Measurements from ENCODE around the gene ZIC2. TPM values are rescaled to one million over a fixed set of nuclear protein-coding genes. Genes with fewer than 3 reads are reported as not detected.

ZIC2 gene
- total RNA-seq, 2 donors from 2014 or later = 0.05 to 0.51 TPM

DNA sequence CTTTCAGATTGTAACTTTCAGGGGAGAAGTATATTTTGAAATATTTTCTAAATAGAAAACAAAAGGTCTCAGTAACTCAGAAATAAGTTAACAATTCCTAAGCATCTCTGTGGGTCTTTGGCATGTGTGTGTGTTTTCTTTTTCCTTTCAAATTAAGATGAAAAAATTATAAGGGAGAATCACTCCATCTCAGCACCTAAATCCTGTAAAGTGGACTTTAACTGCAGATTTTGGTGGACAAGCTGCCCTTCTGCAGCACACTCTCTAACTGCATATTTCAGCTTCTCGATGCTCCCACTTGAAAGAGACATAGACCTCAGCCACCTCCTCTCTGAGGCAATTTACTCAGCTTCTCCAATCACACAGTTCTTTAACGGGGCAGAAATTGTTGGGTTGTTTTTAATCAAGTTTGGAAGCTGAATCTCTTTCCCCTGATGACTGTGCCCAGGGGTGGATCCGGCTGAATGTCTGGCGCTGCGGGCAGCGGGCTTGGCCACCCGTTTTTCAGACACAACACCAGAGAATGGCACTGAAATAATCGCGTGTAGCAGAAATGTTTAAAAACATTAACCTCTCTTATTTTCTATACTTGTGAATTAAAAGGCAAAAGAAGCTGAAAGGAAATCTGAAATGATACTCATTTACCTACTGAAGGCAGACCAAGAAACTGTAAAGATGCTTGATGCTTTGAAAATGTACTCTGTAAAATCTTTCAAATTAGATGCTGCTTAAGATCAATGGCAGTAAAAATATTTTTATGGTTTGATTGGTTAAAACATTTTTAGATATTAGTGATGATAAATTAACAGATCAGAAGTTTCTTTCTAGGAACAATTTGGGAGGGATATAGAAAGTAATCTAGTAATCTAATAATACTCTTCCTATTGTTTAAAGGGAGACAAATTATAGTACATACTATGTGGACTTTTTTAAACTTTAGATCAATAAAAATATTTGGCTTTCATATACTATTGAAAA, 12.4 kb downstream of the ZIC2 start:
- H3K9me3 ChIP-seq = no peaks in the 10 kb centered on the region
- TF ChIP-seq, protein P1, sequence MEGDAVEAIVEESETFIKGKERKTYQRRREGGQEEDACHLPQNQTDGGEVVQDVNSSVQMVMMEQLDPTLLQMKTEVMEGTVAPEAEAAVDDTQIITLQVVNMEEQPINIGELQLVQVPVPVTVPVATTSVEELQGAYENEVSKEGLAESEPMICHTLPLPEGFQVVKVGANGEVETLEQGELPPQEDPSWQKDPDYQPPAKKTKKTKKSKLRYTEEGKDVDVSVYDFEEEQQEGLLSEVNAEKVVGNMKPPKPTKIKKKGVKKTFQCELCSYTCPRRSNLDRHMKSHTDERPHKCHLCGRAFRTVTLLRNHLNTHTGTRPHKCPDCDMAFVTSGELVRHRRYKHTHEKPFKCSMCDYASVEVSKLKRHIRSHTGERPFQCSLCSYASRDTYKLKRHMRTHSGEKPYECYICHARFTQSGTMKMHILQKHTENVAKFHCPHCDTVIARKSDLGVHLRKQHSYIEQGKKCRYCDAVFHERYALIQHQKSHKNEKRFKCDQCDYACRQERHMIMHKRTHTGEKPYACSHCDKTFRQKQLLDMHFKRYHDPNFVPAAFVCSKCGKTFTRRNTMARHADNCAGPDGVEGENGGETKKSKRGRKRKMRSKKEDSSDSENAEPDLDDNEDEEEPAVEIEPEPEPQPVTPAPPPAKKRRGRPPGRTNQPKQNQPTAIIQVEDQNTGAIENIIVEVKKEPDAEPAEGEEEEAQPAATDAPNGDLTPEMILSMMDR (IDR thresholded peaks at IDR 0.05) = no peak
- no peak for TF ChIP-seq POLR2AphosphoS5 (IDR thresholded peaks at IDR 0.05)
- TF ChIP-seq POLR2A (IDR thresholded peaks at IDR 0.05) = no peak
- peaks cover 82% of the 10 kb centered on the region for H3K27me3 ChIP-seq (replicated peaks; ENCODE audit: insufficient read depth)
- intact Hi-C loops (cut with DNase I) = no loop called here
- H3K4me3 ChIP-seq = no peak overlapping the region
- H3K36me3 ChIP-seq = no peaks in the 10 kb centered on the region
- no peak overlapping the region for H3K27ac ChIP-seq
- H3K4me1 ChIP-seq (replicated peaks) = no peaks in the 10 kb centered on the region
- 14% methylated on average over 9 of the region's 9 CpGs for WGBS
- DNase-seq (ENCODE audit: low spot score) = no peak

DNA sequence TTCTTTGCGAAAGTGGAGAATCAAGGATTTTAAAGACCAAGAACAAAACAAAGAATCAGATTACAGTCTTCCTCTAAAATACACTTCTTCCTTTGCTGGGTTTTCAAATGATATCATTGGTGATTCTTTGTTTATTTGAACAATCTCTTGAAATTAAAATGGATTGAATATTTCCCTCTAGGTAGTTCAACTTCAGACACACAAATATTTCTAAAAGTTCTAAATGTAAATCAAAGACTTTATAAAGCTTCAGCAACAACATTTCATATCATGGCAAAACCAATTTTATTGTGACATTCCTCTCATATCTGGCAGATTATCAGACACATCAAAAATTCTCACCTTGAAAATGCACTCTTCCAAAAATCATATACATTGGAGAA, 13.0 kb downstream of the ZIC2 start:
- H3K27me3 ChIP-seq (replicated peaks; ENCODE audit: insufficient read depth) = peaks cover 76% of the 10 kb centered on the region
- no peak for TF ChIP-seq POLR2A (IDR thresholded peaks at IDR 0.05)
- TF ChIP-seq POLR2AphosphoS5 (IDR thresholded peaks at IDR 0.05) = no peak
- TF ChIP-seq, protein P1 (IDR thresholded peaks at IDR 0.05) = no peak
- H3K36me3 ChIP-seq = no peaks in the 10 kb centered on the region
- H3K4me3 ChIP-seq = no peak overlapping the region
- WGBS = 14% methylated on average over 1 of the region's 1 CpG
- DNase-seq (ENCODE audit: low spot score) = no peak
- H3K9me3 ChIP-seq = no peaks in the 10 kb centered on the region
- no peak overlapping the region for H3K27ac ChIP-seq
- no peaks in the 10 kb centered on the region for H3K4me1 ChIP-seq (replicated peaks)
- intact Hi-C loops (cut with DNase I) = no loop called here

DNA sequence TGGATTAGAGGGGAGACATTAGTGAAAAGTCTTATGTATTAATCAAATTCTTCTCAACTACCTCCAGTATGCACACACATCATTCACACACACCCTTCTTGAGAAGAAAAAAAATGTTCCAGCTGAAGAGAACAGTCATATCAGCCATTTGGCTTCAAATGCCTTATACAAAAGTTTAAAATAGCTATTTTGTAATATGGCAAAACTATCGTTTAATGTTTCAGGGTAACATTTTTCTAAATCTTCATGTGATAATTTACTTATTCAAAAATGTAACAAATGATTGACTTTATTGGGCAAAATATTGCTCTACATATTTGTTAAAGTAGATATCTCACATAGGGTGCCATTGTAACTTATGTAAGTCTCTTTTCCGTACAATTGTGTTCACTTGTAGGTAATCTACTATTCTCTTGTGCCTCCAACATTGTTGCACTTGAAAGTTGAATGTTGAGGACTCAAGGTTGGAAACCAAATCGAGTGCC, 13.6 kb downstream of the ZIC2 start:
- Histone ChIP-seq H3K36me3 (no peaks in the 10 kb centered on the region), H3K27me3 (replicated peaks; ENCODE audit: insufficient read depth) (peaks cover 71% of the 10 kb centered on the region), H3K9me3 (no peaks in the 10 kb centered on the region), H3K4me3 (no peak overlapping the region), H3K4me1 (replicated peaks) (no peaks in the 10 kb centered on the region), H3K27ac (no peak overlapping the region)
- TF ChIP-seq POLR2AphosphoS5 (IDR thresholded peaks at IDR 0.05) (no peak), POLR2A (IDR thresholded peaks at IDR 0.05) (no peak)
- intact Hi-C loops (cut with DNase I) = no loop called here
- 27% methylated on average over 3 of the region's 3 CpGs for WGBS
- DNase-seq (ENCODE audit: low spot score) = no peak

DNA sequence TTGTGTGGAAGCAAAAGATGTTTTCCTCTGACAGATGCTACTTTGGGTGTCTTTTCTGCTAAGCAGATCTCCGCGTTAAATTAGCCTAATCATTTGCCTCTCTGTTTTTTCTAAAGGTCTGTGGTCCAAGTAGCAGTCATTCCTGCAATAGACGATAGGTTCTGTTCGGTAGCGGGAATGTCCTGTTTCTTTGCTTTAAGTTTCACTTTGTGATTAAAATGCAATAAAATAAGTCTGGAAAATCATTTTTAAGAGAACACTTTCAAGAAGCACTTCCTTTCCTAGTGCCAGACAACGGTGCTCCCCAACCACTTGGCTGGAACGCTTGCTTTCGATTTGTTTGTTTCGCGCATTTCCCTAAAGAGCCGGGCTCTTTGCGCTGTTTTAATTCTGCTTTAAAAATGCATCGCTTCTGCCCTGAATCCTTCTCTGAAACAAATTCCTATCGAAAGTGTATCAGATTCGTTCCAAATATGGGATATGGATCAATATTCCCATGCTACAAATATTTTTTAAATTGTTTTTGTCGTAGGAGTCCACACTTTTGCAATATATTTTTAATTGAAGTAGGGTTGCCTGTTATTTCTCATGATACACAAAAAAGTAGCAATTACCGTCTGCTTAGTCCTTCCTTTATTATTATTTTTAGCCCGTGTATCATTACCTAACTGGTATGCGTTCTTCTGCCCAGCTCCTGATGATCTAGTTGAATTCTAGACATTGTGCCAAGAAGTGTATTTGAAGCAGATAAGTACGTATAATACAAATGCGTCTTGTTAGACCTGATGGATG, 14.2 kb downstream of the ZIC2 start:
- peaks cover 65% of the 10 kb centered on the region for H3K27me3 ChIP-seq (replicated peaks; ENCODE audit: insufficient read depth)

DNA sequence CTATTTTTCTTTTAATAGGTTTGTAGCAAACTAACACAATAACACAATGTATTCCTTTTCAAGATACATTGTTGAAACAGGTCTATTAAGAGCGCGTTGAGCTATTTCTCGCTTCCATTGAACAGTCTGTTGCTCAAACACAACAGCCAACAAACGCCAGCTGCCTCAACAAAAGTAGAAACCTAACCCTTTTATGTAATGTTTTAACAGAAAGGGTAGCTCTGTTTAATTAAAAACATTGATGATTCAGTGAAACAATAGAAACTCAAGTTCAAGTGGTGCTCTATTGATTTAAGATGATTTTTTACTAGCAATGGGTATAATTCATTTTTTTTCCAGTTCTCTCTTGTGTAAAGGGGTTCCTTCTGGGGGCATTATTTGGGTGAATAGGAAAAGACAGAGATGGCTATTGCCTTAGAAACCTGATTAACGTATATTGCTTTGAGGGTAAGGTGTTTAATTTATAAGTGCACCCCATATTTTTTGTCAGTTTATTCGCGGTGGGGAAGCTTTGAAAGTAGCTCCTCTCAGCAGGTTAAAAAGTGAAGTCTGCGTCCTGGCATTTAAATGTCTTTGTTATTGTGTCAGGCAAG, 14.9 kb downstream of the ZIC2 start:
- Histone ChIP-seq H3K4me3 (no peak overlapping the region), H3K27ac (no peak overlapping the region), H3K4me1 (replicated peaks) (no peaks in the 10 kb centered on the region), H3K36me3 (no peaks in the 10 kb centered on the region), H3K27me3 (replicated peaks; ENCODE audit: insufficient read depth) (peaks cover 58% of the 10 kb centered on the region), H3K9me3 (no peaks in the 10 kb centered on the region)
- intact Hi-C loops (cut with DNase I) = no loop called here
- WGBS = 21% methylated on average over 8 of the region's 8 CpGs
- TF ChIP-seq, protein P1 (IDR thresholded peaks at IDR 0.05) = no peak
- TF ChIP-seq POLR2AphosphoS5 (IDR thresholded peaks at IDR 0.05) = no peak
- TF ChIP-seq POLR2A (IDR thresholded peaks at IDR 0.05) = no peak
- no peak for DNase-seq (ENCODE audit: low spot score)

More for the DNA sequence above, 14.2 kb downstream of the ZIC2 start:
- DNase-seq (ENCODE audit: low spot score) = no peak
- intact Hi-C loops (cut with DNase I) = no loop called here
- Histone ChIP-seq H3K36me3 (no peaks in the 10 kb centered on the region), H3K27ac (no peak overlapping the region), H3K4me3 (no peak overlapping the region), H3K4me1 (replicated peaks) (no peaks in the 10 kb centered on the region), H3K9me3 (no peaks in the 10 kb centered on the region)
- TF ChIP-seq POLR2A (IDR thresholded peaks at IDR 0.05) (no peak), POLR2AphosphoS5 (IDR thresholded peaks at IDR 0.05) (peak; percentile 31)
- 9% methylated on average over 21 of the region's 21 CpGs for WGBS

Measured in prostate gland (tissue), 2 donors.